HEK293 (cell line): Measurements from ENCODE around the gene PALD1.

Experiments used
- CTCF ChIA-PET: fragments of 350-600 bp; formaldehyde crosslinking; extraction: SDS; loops from one replicate; lab custom pipeline; 2021; ENCODE audit warnings: antibody characterized with exemption; lab: Yijun Ruan, JAX
- POLR2A ChIA-PET: fragments of 300-600 bp; formaldehyde crosslinking; extraction: SDS; loops from one replicate; lab custom pipeline; 2020; ENCODE audit warnings: antibody characterized with exemption, inconsistent platforms; lab: Yijun Ruan, JAX
- H3K27ac ChIP-seq: fragments of 200-500 bp; sonication (Bioruptor generic); 2 replicates; pipeline ENCODE4 v1.5.1; 2014; ENCODE audit warnings: low read depth, low read length, control low read depth, inconsistent platforms; ENCODE audit errors: extremely low read depth
- H3K36me3 ChIP-seq, 2 experiments: fragments of 200-500 bp in 1 of 2; sonication (Bioruptor generic) in 1 of 2; 1 replicate in 1 of 2; 2 replicates in 1 of 2; pipeline ENCODE4 v1.5.1; 2014 to 2017; ENCODE audit warnings: inconsistent platforms in 2 of 2, low read length in 2 of 2; ENCODE audit not compliant: control insufficient read depth in 2 of 2, insufficient read depth in 1 of 2
- H3K4me1 ChIP-seq: fragments of 200-500 bp; sonication (Bioruptor generic); 2 replicates; pipeline ENCODE4 v1.5.1; 2014; ENCODE audit warnings: mild to moderate bottlenecking, low read length, inconsistent platforms; ENCODE audit not compliant: control insufficient read depth, insufficient read depth
- H3K4me3 ChIP-seq: 2 replicates; pipeline ENCODE4 v1.5.1; 2011; ENCODE audit warnings: low read depth, mild to moderate bottlenecking, control low read depth, low read length, moderate library complexity
- H3K9me3 ChIP-seq: fragments of 200-500 bp; sonication (Bioruptor generic); 2 replicates; pipeline ENCODE4 v1.5.1; 2014; ENCODE audit warnings: low read depth, low read length, inconsistent platforms; ENCODE audit not compliant: control insufficient read depth, insufficient read depth
- KLF1 ChIP-seq: fragments of 450-650 bp; formaldehyde crosslinking; IDR thresholded peaks from 2 replicates; pipeline ENCODE4 v1.5.1; 2016; ENCODE audit warnings: missing biosample characterization, missing genetic modification characterization
- OVOL3 ChIP-seq: fragments of 450-650 bp; formaldehyde crosslinking; IDR thresholded peaks from 2 replicates; pipeline ENCODE4 v1.5.1; 2016; ENCODE audit warnings: missing biosample characterization, missing genetic modification characterization
- PRDM10 ChIP-seq: fragments of 450-650 bp; formaldehyde crosslinking; IDR thresholded peaks from 2 replicates; pipeline ENCODE4 v1.5.1; 2016; ENCODE audit warnings: missing biosample characterization, missing genetic modification characterization
- PRDM6 ChIP-seq: fragments of 450-650 bp; formaldehyde crosslinking; IDR thresholded peaks from 2 replicates; pipeline ENCODE4 v1.5.1; 2017; ENCODE audit warnings: missing biosample characterization, missing genetic modification characterization
- REST ChIP-seq: fragments of 450-650 bp; formaldehyde crosslinking; IDR thresholded peaks from 2 replicates; pipeline ENCODE4 v1.5.1; 2016; ENCODE audit warnings: missing biosample characterization, missing genetic modification characterization
- SP7 ChIP-seq: fragments of 450-650 bp; formaldehyde crosslinking; IDR thresholded peaks from 2 replicates; pipeline ENCODE4 v1.5.1; 2016; ENCODE audit warnings: missing biosample characterization, missing genetic modification characterization
- ZEB2 ChIP-seq: fragments of 450-650 bp; formaldehyde crosslinking; IDR thresholded peaks from 2 replicates; pipeline ENCODE4 v1.5.1; 2016; ENCODE audit warnings: missing biosample characterization, missing genetic modification characterization
- ZNF37A ChIP-seq: fragments of 450-650 bp; IDR thresholded peaks from 2 replicates; pipeline ENCODE4 v1.5.1; 2018; ENCODE audit warnings: missing biosample characterization, missing genetic modification characterization
- ZNF416 ChIP-seq: fragments of 450-650 bp; formaldehyde crosslinking; IDR thresholded peaks from 2 replicates; pipeline ENCODE4 v1.5.1; 2016; ENCODE audit warnings: missing biosample characterization, missing genetic modification characterization
- ZNF426 ChIP-seq: fragments of 450-650 bp; formaldehyde crosslinking; IDR thresholded peaks from 2 replicates; pipeline ENCODE4 v1.5.1; 2017; ENCODE audit warnings: missing biosample characterization, missing genetic modification characterization, mild to moderate bottlenecking, inconsistent platforms, moderate library complexity
- ZNF433 ChIP-seq: fragments of 450-650 bp; formaldehyde crosslinking; IDR thresholded peaks from 2 replicates; pipeline ENCODE4 v1.5.1; 2016; ENCODE audit warnings: missing biosample characterization, missing genetic modification characterization, low read depth
- ZNF561 ChIP-seq: fragments of 450-650 bp; IDR thresholded peaks from 2 replicates; pipeline ENCODE4 v1.5.1; 2018; ENCODE audit warnings: missing biosample characterization, missing genetic modification characterization, borderline replicate concordance
- ZNF623 ChIP-seq: fragments of 450-650 bp; formaldehyde crosslinking; IDR thresholded peaks from 2 replicates; pipeline ENCODE4 v1.5.1; 2016; ENCODE audit warnings: missing biosample characterization, missing genetic modification characterization
- ZNF624 ChIP-seq: fragments of 450-650 bp; formaldehyde crosslinking; IDR thresholded peaks from 2 replicates; pipeline ENCODE4 v1.5.1; 2017; ENCODE audit warnings: missing biosample characterization, missing genetic modification characterization
- ZNF658 ChIP-seq: fragments of 450-650 bp; formaldehyde crosslinking; IDR thresholded peaks from 2 replicates; pipeline ENCODE4; 2016; ENCODE audit warnings: missing biosample characterization, missing genetic modification characterization
- ZNF785 ChIP-seq: fragments of 450-650 bp; formaldehyde crosslinking; IDR thresholded peaks from 2 replicates; pipeline ENCODE4 v1.5.1; 2016; ENCODE audit warnings: missing biosample characterization, missing genetic modification characterization
- ZNF843 ChIP-seq: fragments of 450-650 bp; formaldehyde crosslinking; IDR thresholded peaks from 2 replicates; pipeline ENCODE4 v1.5.1; 2016; ENCODE audit warnings: missing biosample characterization, missing genetic modification characterization
- TF ChIP-seq, protein P1 (sequence below): fragments of 450-650 bp; formaldehyde crosslinking; IDR thresholded peaks from 2 replicates; pipeline ENCODE4 v1.5.1; 2016; ENCODE audit warnings: missing biosample characterization, missing genetic modification characterization
- TF ChIP-seq, protein P2 (sequence below): fragments of 450-650 bp; formaldehyde crosslinking; IDR thresholded peaks from 2 replicates; pipeline ENCODE4; 2016; ENCODE audit warnings: missing biosample characterization, missing genetic modification characterization

Gene PALD1

DNA sequence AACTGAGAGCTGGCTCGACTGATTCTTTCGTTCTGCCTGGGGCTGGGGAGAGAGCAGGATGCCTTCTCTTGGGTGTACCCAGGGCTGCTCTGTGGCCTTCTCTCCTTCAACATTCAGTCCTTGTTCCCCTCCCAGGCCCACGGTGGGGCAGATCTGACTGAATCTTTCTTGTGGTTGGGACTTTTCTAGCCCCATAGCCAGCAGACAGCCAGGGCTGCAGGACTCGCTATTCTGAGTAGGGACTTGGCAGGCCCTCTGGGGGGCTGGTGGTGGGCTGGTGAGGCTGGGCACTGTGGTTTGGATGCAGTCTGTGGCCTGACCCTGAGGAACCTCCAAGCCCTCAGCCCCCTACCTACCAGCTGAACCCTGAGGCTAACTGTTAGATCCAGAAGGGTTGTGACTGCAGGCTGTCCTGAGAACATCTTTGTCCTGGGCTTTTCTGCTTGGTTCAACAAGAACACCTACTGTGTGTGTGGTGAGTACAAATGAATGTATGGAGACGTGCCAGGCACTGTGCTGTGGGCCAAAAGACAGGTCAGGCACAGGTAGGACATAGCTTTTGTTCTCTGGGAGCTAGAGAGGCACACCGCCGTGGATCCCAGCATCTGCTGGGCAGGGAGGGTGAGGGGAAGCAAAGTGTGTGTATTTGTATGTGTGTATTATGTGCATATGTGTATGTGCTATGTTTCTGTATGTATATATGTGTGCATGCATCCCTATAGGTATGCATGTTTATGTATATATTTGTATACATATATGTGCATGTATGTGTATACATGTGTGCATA lies 2.1 kb upstream of the PALD1 start:
- ChIA-PET CTCF (interaction anchor here (0.5 to 4.8 kb wide), 3 partner anchors 15 to 174 kb away, joined by 3 to 20 read pairs (median 3); no protein-coding TSS in a partner anchor), POLR2A (interaction anchor here (1.6 kb wide), 1 partner anchor 17 kb away, joined by 5 read pairs; no protein-coding TSS in a partner anchor)

DNA sequence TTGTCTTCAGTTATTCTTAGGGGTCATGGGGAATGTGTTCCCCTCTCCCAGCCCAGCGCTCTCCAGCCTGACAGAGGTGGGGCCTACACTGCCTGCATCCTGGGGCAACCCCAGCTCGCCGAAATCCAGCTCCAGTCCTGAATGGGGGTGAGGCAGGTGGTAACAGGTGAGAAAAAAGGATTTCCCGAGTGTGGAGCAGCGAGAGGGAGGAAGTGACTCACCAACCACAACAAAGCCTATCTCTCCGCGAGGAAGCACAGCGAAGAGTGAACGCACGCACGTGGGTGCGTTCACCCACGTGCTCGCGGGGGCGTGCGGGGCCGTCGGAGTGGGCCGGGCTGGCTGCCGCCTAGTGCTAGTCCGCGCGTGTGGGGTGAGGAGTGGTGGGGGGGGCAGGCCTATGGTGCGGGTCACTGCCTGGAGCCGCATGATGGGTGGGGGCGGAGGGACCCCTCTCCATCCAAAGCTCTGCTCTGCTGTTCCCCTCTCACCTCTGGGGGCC lies 855 bp upstream of the PALD1 start:
- ChIA-PET POLR2A (interaction anchor here (1.2 to 1.6 kb wide), 3 partner anchors 19 to 331 kb away, joined by 3 to 5 read pairs (median 5); partner anchors contain the start of genes EIF4EBP2 and TYSND1), CTCF (interaction anchor here (0.6 to 4.8 kb wide), 4 partner anchors 11 to 205 kb away, joined by 3 to 20 read pairs (median 3); no protein-coding TSS in a partner anchor)
- peak overlapping the region; percentile 43 for H3K4me3 ChIP-seq
- peaks cover 0 to 11% of the 10 kb centered on the region in 2 experiments; a peak in 1 of 3 replicates for H3K36me3 ChIP-seq
- H3K4me1 ChIP-seq, result peaks cover 6% of the 10 kb centered on the region
- H3K27ac ChIP-seq, result peak overlapping the region; percentile 66; the same call in 1 of the 2 replicates
- no peaks in the 10 kb centered on the region for H3K9me3 ChIP-seq
- TF ChIP-seq ZNF433 (tag by site-specific recombination), result no peak
- no peak; the same call in 1 of the 2 replicates for TF ChIP-seq PRDM6 (tag by site-specific recombination)
- TF ChIP-seq ZEB2 (tag by site-specific recombination), result peak; percentile 67; the same call in 1 of the 2 replicates
- TF ChIP-seq ZNF785 (tag by site-specific recombination), result no peak
- no peak for TF ChIP-seq ZNF623 (tag by site-specific recombination)
- TF ChIP-seq ZNF37A (tag by site-specific recombination), result no peak
- no peak for TF ChIP-seq PRDM10 (tag by site-specific recombination)
- no peak for TF ChIP-seq REST (tag by site-specific recombination)
- no peak for TF ChIP-seq ZNF426
- no peak for TF ChIP-seq OVOL3 (tag by site-specific recombination)
- TF ChIP-seq ZNF658, result no peak
- no peak; the same call in 1 of the 2 replicates for TF ChIP-seq KLF1

More for the DNA sequence above, 2.1 kb upstream of the PALD1 start:
- TF ChIP-seq, protein P1, sequence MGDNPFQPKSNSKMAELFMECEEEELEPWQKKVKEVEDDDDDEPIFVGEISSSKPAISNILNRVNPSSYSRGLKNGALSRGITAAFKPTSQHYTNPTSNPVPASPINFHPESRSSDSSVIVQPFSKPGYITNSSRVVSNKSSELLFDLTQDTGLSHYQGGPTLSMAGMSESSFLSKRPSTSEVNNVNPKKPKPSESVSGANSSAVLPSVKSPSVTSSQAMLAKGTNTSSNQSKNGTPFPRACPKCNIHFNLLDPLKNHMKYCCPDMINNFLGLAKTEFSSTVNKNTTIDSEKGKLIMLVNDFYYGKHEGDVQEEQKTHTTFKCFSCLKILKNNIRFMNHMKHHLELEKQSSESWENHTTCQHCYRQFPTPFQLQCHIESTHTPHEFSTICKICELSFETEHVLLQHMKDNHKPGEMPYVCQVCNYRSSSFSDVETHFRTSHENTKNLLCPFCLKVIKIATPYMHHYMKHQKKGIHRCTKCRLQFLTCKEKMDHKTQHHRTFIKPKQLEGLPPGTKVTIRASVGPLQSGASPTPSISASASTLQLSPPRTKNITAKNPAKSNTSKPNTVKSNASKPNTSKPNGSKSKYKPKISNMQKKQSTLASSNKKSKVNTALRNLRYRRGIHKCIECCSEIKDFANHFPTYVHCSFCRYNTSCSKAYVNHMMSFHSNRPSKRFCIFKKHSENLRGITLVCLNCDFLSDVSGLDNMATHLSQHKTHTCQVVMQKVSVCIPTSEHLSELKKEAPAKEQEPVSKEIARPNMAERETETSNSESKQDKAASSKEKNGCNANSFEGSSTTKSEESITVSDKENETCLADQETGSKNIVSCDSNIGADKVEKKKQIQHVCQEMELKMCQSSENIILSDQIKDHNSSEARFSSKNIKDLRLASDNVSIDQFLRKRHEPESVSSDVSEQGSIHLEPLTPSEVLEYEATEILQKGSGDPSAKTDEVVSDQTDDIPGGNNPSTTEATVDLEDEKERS, result no peak
- no peak for TF ChIP-seq ZNF416 (tag by site-specific recombination)
- no peak for TF ChIP-seq ZNF843 (tag by site-specific recombination)
- TF ChIP-seq ZNF561, result no peak
- TF ChIP-seq ZNF624 (tag by site-specific recombination), result no peak
- no peak for TF ChIP-seq SP7 (tag by site-specific recombination)
- TF ChIP-seq, protein P2, sequence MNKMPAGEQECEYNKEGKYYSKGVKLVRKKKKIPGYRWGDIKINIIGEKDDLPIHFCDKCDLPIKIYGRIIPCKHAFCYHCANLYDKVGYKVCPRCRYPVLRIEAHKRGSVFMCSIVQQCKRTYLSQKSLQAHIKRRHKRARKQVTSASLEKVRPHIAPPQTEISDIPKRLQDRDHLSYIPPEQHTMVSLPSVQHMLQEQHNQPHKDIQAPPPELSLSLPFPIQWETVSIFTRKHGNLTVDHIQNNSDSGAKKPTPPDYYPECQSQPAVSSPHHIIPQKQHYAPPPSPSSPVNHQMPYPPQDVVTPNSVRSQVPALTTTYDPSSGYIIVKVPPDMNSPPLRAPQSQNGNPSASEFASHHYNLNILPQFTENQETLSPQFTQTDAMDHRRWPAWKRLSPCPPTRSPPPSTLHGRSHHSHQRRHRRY, result no peak
- TF ChIP-seq, all 188 proteins: peak for 0
- peaks cover 0 to 8% of the 10 kb centered on the region in 2 experiments; a peak in 1 of 3 replicates for H3K36me3 ChIP-seq
- H3K9me3 ChIP-seq, result no peaks in the 10 kb centered on the region
- no peak overlapping the region for H3K27ac ChIP-seq
- H3K4me1 ChIP-seq, result peaks cover 6% of the 10 kb centered on the region
- H3K4me3 ChIP-seq, result no peak overlapping the region
